ENCODE data around the gene CAPN15.

The CAPN15 gene

DNA sequence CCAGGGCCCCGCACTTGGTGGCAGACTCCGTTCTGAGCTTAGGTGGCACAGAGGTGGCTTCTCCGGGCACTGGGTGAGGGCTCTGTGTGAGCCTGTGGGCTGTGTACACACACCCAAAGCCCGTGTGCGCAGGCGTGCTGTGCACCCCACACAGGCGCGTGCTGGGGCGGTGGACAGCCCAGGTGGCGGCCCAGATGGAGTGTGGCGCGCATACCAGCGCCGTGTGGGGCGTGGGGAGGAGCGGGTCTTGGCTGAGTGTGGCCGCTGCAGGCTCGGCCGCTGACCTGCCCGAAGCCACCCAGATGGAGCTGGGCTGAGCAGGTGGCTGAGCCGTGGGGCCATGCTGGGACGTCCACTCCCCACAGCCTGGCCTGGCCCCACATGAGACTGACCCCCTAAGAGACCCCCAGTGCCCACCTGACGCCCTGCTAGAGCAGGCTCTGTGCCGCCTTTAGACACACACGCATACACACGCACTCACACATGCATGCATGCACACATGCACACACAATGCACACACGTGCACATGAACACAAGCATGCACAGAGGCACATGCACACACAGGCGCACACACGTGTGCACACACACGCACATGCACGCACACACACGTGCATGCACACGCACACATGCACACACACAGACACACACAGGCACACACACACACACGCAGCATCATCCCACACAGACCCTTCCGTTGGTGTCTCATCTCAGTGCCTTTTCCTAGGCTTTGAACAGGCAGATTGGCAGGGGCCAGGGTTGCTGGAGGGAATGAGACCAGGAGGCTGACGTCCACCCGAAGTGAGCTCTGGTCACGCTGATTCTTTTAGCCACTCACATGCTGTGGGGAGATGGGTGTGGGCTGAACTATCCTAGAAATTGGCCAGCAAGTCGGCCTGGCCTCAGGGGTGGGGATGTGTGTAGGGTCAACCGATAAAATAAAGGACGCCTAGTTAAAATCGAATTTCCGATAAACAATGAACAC lies 34.7 kb downstream of the CAPN15 start:
- DNase-seq (ENCODE audit: low read depth) = no peak

DNA sequence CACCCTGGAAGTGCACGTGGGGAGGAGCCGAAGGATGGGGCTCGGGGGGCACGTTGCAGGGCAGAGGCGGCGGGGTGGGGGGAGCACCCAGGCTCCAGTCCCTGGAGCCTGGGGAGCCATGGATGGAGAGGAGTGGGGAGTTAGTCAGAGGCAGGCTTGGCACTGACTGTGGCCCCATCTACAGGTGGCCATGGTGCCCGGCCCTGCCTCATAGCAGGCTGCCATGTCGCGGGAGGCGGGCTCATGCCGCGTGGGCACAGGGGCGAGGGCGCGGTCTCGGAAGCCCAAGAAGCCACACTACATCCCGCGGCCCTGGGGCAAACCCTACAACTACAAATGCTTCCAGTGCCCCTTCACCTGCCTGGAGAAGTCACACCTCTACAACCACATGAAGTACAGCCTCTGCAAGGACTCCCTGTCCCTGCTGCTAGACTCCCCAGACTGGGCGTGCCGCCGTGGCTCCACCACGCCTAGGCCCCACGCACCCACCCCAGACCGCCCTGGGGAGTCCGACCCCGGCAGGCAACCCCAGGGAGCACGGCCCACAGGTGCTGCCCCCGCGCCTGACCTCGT lies 35.6 kb downstream of the CAPN15 start:
- no peak for DNase-seq (ENCODE audit: low read depth)

DNA sequence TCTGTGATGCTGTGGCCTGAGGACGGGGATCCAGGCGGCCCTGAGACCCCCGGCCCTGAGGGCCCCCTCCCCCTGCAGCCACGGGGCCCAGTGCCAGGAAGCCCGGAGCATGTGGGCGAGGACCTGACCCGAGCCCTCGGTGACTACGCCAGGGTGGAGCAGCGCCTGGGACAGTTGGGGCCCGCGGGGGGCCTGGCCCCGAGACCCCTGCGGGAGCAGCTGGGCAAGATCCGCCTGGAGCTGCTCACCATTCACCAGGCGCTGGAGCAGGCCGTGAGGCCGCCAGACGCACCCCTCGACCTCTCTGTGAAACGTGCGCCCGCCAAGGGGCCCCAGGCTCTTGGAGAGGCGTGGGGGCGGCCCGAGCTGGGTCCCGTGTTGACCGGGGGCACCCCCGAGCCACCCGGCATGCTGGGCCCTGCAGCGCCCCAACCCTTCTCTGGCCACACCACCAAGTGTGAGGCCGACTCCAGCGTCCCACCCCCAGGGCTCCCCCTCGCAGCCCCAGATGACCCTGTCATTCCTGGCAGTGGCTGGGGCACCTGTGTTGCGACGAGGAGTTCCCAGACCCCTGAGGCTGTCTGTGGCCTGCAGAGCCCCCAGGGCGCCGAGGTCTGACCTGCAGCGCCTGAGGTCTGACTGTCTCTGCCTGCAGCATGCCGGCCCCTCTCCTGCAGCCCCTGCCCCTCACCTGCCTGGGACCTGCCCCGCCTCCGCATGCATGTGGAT lies 37.3 kb downstream of the CAPN15 start:
- no peak for DNase-seq (ENCODE audit: low read depth)

DNA sequence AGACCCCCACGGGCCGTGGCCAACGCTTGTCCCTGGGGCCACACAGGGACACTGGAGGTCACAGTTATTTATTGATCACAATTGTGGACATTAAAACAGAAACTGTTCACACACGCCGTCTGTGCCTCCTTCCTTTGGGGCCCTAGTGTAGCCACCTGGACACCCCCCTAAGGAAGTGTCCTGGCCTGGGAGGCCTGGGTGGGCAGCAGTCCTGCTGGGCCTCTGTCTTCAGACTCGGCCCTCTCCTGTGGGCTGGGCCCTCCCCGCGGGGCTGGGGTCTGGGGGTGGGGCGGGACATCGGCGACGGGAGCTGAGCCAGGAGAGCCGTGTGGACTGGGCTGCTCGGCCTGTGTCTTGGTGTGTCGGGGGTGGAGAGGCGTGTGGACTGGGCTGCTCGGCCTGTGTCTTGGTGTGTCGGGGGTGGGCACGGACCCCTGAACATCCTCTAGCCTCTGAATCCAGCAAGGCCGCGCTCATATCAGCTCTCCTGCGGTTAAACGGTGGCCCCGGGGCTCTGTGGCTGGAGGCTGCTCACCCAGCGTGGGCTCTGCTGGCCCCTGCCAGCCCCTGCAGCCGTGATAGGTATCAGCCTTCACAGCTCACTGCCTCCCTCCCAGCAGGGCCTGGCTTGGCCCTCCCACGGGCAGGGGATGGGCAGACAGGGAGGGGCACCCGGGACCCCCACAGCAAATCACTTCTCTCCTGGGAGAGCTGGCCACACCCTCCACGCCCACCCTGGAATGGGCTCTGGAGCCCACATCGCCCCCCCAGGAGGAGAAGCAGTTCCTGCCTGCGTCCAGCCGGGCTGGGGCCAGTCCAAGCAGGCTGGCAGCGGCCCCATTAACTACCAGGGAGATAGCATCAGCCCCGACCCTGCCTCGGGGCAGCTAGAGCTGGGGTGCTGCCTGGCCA lies 38.2 kb downstream of the CAPN15 start:
- DNase-seq (ENCODE audit: low read depth) = no peak

- DNase-seq (ENCODE audit: low read depth) = no peak
Observed at GRCh38 chr16:566475-567372, 39.2 kb downstream of the CAPN15 start, which contains the start of gene NHLRC4. NHLRC4 (plus strand) TSS chr16:567005; CDS start chr16:568048, 1,043 bp downstream.

DNA sequence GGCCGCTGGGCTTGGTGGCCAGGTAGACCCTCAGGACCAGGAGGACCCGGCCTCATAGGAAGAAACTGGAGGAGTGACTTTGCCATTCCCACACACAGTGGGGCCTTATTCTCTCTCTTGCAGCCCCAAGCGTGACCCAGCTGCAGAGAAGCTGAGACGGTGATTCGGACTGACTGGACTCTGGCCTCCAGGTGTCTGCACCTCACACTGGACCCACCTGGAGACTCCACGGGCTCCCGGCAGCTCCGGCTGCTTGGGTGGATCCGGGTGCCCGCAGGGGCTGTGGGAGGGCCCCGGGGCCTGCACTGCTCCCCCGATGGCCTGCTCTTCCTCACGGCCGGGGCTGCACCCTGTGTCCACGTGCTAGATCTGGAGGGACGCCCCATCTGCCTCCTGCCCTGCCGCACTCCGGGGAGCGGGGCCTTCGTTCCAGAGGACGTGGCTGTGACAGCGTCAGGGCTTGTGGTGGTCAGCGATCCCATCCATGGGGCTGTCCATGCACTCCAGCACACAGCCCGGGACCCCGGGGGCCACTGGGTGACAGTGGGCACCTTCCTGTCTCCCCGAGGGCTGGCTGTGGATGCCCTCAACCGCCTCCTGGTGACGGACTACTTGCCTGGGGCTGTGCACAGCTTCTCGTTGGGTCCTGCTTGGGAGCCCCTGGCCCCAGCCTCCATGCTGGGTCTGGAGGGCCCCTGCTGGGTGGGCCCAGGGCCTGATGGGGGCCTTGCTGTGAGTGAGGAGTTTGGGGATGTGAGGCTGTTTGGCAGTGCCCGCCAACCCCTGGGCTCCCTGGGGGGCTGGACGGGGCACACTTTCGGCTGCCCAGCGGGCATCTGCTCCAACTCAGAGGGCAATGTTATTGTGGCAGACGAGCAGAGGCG lies 40.1 kb downstream of the CAPN15 start:
- DNase-seq (ENCODE audit: low read depth) = no peak

- DNase-seq (ENCODE audit: low read depth) = no peak
Observed at GRCh38 chr16:568401-569258, 41.1 kb downstream of the CAPN15 start.

GRCh38 chr16:569445-570254 lies 42.1 kb downstream of the CAPN15 start, which contains the start of gene PIGQ:
PIGQ (plus strand) TSS chr16:569968; CDS start chr16:574075, 4,107 bp downstream.
- no peak for DNase-seq (ENCODE audit: low read depth)

- DNase-seq (ENCODE audit: low read depth) = no peak
Observed at GRCh38 chr16:572865-573650, 45.5 kb downstream of the CAPN15 start.

GRCh38 chr16:574021-574760 lies 46.7 kb downstream of the CAPN15 start:
- no peak for DNase-seq (ENCODE audit: low read depth)

GRCh38 chr16:575354-576196 lies 48.1 kb downstream of the CAPN15 start:
- DNase-seq (ENCODE audit: low read depth) = no peak

DNA sequence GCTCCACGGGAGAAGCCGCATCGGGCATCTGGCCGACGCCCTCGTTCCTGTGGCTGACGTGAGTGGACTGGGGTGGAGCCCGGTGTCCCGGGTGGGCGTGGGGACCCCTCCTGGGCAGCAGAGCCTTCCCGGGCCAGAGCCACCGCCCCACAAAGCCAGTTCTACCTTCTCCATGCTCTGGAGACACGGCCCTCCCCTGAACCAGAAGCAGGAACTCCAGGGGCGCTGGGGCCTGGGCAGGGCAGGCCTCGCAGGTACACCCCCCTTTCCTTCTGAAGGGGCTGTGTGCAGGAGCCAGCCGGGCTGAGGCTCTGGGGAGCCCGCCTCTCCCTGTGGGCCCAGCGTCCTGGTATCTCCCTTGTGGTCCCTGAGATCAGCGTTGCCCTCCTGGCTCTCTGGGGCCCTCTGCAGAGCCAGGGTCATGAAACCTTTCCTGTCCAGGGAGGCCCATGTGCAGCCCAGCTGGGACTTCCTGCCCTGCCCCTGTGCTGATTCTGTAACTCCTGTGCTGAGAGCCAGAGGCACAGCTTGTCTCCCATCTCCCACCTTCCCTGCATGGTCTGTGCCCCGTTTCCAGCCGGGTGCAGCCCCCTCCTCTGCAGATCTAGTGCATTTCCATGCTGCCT lies 48.8 kb downstream of the CAPN15 start:
- DNase-seq (ENCODE audit: low read depth) = no peak

GRCh38 chr16:576823-577201 lies 49.3 kb downstream of the CAPN15 start:
- no peak for DNase-seq (ENCODE audit: low read depth)

DNA sequence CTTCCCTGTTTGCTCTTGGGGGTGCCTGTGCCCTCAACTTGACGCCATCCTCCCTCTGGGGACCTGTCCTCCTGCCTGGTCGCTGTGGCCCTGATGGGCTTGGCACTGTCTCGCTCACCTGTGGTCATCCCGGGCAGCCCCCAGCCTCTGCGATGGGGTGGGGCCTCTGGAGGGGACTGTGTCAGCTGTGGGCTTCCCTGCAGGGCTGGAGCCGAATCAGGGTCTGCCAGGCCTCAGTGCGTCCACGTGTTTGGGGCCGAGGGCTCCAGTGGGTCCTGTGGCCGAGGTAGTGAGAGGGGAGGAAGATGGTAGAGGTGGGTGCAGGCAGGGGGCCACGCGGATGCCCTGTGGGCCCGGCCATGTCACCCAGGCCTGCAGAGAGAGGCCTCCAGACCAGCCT lies 50.3 kb downstream of the CAPN15 start:
- DNase-seq (ENCODE audit: low read depth) = no peak
